ENCODE data around the gene SLC23A2. TPM values are rescaled to one million over a fixed set of nuclear protein-coding genes. Genes with fewer than 3 reads are reported as not detected.

Gene SLC23A2
- total RNA-seq, 1 donor from 2014 or later, result 19.2 TPM

GRCh38 chr20:5002077-5002413, 735 bp upstream of the SLC23A2 start:
- TF ChIP-seq CTCF (IDR thresholded peaks at IDR 0.05), result no peak
- Histone ChIP-seq H3K4me1 (peaks cover 21% of the 10 kb centered on the region), H3K4me3 (peak overlapping the region; percentile 93), H3K27ac (no peak overlapping the region), H3K27me3 (ENCODE audit: low read depth) (no peaks in the 10 kb centered on the region), H3K9me3 (no peaks in the 10 kb centered on the region), H3K36me3 (no peaks in the 10 kb centered on the region)
- ATAC-seq, result peak; percentile 6 to 34
- intact Hi-C loops (cut with DNase I), result no loop called here
- no peak for DNase-seq

GRCh38 chr20:5000263-5001173, 792 bp downstream of the SLC23A2 start:
- Histone ChIP-seq H3K4me3 (peak overlapping the region; percentile 93), H3K36me3 (no peaks in the 10 kb centered on the region), H3K9me3 (no peaks in the 10 kb centered on the region), H3K4me1 (peaks cover 21% of the 10 kb centered on the region), H3K27ac (peak overlapping the region; percentile 53), H3K27me3 (ENCODE audit: low read depth) (no peaks in the 10 kb centered on the region)
- DNase-seq (peak; percentile 65), ATAC-seq (peak; percentile 52 to 55)
- no peak for TF ChIP-seq CTCF (IDR thresholded peaks at IDR 0.05)
- intact Hi-C loops (cut with DNase I), result no loop called here

- ATAC-seq (no peak), DNase-seq (no peak)
- TF ChIP-seq CTCF (IDR thresholded peaks at IDR 0.05), result no peak
- Histone ChIP-seq H3K36me3 (no peaks in the 10 kb centered on the region), H3K4me1 (peaks cover 21% of the 10 kb centered on the region), H3K27ac (no peak overlapping the region), H3K27me3 (ENCODE audit: low read depth) (no peaks in the 10 kb centered on the region), H3K4me3 (peak overlapping the region; percentile 93), H3K9me3 (no peaks in the 10 kb centered on the region)
- intact Hi-C loops (cut with DNase I), result no loop called here
These were observed 1.5 kb downstream of the SLC23A2 start for GRCh38 chr20:4999788-5000187.

GRCh38 chr20:4998160-4998651, 3.1 kb downstream of the SLC23A2 start:
- no peaks in the 10 kb centered on the region for H3K36me3 ChIP-seq
- peaks cover 21% of the 10 kb centered on the region for H3K4me1 ChIP-seq
- intact Hi-C loops (cut with DNase I), result no loop called here
- no peak for TF ChIP-seq CTCF (IDR thresholded peaks at IDR 0.05)
- H3K9me3 ChIP-seq, result no peaks in the 10 kb centered on the region
- H3K4me3 ChIP-seq, result no peak overlapping the region
- DNase-seq (no peak), ATAC-seq (no peak)
- H3K27ac ChIP-seq, result no peak overlapping the region
- no peaks in the 10 kb centered on the region for H3K27me3 ChIP-seq (ENCODE audit: low read depth)

GRCh38 chr20:4997222-4997621, 4.1 kb downstream of the SLC23A2 start:
- H3K27me3 ChIP-seq (ENCODE audit: low read depth), result no peaks in the 10 kb centered on the region
- no peak for TF ChIP-seq CTCF (IDR thresholded peaks at IDR 0.05)
- no peak for ATAC-seq

More at GRCh38 chr20:4997222-4997621, 4.1 kb downstream of the SLC23A2 start:
- H3K9me3 ChIP-seq, result no peaks in the 10 kb centered on the region
- H3K36me3 ChIP-seq, result no peaks in the 10 kb centered on the region
- intact Hi-C loops (cut with DNase I), result no loop called here
- no peak overlapping the region for H3K4me3 ChIP-seq
- no peak overlapping the region for H3K27ac ChIP-seq
- no peak for DNase-seq
- peaks cover 21% of the 10 kb centered on the region for H3K4me1 ChIP-seq

All from lower lobe of right lung (tissue), 2 donors.